OCI-M2 (cell line): ENCODE measurements around the gene ABI1.
"Not testable (repeated sequence)": the region's sequence is repeated elsewhere in the genome, so short reads cannot be mapped to it uniquely, and the experiment has no call there.

Source experiments
- DNase-seq: peaks from one replicate; lab custom pipeline; 2025; ENCODE audit not compliant: unreplicated experiment; lab: John Stamatoyannopoulos, UW

The ABI1 gene

DNA sequence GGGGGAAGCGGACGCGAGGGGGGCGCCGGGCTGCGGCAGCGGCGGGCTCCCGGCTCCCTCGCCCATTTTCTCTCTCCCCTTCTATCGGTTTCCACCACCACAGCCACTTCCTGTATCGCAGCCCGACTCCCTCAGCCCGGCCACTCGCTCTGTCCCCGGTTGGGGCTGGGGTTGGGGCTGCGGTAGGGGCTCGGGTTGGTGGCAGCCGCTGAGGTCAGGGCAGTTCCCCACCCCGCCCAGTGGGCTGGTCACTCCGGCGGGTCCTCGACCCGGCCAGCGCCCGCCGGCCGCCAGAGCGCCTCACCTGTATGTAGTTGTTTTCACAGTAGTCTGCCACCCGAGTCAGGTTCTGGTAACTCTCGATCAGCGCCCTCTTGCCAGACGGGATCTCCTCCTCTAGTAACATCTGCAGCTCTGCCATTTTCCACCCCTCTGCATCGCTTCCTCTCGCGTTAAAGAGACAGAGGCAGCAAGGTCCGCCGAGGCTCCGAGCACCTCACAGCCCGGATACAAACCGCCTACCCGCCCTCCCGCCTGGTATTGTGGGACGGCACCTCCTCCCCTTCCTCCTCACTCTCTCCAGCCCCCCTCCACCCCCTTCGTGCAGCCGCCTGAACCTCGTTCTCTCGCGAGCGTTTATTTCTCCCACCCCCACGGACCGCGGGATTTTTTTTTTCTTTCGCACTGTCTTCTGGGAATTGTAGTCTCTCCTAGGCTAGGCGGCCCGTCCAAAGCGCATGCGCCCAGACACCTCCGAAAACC lies at the start of gene ABI1:
Gene ABI1 (minus strand): TSS at position 516 of the 762 bp plus-strand sequence. CDS start 95 bp downstream, at position 421.
- peak; percentile 93 for DNase-seq

DNA sequence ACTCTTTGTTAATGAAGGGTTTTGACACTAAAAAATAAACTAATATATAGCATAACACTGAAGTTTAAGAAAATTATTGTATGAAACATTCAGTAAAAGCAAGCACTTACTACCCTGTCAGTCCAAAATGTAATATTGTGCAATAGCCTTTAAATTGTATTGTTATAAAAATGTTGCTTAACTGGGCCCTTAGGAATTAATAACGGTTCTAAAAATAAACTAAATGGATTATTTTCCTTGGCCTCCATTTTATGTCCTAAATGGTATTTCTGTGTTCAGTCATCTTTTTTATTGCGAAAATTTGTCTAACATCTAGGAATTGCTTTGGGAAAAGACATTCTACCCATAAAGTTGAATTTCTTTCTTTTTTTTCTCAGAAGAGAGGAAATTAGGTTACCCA lies 49.0 kb upstream of the ABI1 start:
- DNase-seq, result no peak

DNA sequence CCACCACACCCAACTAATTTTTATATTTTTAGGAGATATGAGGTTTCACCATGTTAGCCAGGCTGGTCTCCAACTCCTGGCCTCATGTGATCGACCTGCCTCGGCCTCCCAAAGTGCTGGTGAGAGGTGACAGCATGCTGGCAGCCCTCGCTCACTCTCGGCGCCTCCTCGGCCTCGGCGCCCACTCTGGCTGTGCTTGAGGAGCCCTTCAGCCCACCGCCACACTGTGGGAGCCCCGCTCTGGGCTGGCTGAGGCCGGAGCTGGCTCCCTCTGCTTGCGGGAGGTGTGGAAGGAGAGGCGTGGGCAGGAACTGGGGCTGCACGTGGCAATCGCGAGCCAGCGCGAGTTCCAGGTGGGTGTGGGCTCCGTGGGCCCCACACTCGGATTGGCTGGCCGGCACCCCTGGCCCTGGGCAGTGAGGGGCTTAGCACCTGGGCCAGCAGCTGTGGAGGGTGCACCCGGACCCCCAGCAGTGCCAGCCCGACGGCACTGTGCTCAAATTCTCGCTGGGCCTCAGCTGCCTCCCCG lies 44.6 kb upstream of the ABI1 start:
- DNase-seq, result not testable (repeated sequence)

DNA sequence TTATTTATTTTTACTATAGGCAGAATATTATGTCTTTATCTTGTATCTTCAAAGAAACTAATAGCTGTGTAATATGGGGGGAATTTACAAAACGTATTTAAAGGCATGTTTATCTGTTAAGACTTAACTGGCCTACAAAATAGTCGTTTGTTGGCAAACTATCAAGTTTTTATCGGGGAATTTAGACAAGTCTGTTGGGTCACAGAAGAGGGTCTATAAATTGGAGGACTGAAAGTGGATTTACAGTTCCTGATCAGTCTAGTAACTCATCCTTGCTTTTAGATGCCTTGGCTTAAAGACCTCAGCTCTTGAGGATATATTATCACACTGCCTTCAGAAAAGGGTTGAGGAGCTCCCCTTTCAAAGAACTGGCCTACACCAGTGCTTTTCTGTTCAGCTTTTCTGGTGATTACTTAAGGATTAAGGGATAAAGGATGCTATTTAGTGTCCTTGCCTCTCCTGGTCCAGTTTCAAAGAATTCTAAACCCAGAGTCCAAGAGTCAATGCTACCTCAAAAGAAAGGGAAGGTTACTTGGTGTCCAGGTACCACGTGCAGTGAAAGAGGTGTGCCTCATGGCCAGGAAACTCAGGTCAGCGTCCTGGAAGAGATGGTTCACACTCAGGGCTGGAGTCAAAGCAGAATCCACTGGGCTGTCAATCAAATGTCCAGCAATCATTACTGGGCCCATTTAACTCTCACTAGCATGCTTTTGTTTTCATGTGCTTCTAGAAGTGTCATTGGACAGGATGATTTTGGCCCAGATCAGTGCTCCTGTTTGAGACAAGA lies 42.9 kb upstream of the ABI1 start:
- no peak for DNase-seq

DNA sequence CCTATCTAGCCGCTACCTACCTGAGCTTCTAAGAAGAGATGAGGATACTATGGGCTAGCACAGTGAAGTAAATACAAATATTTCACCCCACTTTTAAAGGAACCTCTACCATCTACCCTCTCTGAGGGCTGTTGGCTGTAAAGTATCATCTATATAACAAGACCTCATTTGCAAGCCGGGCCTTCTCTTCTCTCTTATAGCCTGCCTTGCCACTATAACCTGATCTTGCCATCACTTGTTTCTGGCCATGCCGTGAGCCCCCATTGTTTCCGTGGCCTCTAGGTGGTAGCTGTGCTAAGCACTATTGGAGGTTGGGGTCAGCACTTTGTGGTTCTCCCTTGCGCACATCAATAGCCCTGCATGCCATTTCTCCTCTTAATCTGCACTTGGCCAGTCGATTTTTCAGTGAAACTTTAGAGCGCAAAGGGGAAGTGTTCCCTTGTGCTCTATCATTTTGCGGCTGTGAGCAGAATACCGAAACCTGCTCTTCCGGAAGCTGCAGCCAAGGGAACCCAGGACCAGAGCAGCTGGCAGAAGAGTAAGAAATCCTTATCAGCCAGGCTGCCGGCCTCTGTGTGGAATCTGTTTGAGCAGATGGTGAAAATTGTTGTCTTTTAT lies 31.7 kb upstream of the ABI1 start:
- DNase-seq, result peak; percentile 20

DNA sequence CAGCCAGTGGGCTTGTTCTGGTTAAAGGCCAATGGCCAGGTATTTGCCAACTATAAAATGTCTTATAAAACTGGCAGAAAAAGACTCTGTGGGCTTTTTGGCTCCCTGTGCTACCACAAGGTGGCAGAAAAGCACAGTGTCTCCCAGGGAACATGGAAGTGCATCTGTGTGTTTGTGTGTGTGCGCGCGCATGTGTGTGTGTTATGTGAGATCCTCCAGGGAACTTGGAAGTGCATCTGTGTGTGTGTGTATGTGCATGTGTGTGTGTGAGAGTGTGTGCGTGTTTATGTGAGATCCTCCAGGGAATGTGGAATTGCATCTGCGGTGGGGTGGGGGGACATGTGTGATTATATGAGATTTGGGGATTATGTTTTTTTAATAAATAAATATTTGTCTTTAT lies 30.2 kb upstream of the ABI1 start:
- DNase-seq, result no peak

DNA sequence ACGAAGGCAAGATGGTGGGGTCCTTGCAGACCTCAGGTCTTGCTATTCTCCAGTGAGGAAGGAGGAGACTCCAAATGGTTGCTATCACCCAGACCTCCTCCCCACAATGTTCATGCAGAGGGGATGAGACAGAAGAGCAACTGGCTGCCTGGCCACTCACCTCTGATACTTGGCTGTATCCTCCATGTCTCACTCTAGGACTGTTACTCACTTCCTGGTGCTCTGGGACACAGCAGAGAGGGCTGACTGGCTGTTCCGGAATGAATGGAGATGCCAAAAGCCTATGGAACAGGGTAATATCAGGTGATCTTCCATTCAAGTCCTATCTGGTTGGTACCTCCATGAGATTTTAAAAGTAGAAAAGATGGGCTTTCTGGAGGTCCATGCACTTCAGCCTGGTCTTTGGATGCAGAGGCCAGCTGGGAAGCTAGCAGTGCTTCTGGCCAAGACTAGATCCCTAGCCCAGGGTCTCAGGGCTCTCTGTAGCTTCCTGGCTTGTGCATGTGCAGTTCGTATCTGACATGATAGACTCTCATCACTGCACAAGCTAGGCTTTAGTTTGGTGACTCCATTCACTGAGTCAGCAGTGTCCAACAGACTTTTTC lies 27.0 kb upstream of the ABI1 start:
- DNase-seq, result no peak

DNA sequence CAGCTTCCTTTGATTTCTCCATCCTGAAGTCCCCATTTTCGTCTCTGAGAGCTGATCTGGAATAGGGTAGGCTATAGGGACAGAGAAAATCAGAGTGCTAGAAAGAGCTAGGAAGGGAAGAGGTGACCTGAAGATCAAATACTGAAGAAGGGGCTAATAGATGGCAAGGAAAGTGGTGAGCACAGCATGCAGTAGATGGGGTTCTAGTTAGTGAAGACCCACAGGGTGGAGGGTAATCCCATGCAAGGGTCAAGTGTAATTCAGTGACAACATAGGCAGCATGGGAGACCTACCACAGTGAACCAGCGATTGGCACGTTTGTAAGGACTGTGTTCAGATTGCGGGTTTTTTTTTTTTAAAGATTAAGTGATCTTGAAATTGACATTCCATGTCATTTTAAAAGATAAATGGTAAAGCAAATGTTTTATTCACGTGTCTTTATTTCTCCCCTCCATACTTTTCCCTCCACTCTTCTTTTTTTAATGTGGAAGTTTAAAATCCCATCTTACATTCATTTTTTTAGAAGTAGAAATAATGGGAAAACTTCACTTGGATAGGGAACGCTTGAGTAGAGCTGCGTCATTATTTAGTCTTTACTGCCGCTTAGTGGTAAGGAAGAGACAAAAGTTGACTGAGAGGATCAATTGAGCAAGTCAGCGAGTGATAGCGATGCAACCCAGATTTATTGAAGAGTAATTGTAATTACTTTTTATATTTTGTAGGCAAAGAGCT lies 21.0 kb upstream of the ABI1 start:
- DNase-seq, result no peak

DNA sequence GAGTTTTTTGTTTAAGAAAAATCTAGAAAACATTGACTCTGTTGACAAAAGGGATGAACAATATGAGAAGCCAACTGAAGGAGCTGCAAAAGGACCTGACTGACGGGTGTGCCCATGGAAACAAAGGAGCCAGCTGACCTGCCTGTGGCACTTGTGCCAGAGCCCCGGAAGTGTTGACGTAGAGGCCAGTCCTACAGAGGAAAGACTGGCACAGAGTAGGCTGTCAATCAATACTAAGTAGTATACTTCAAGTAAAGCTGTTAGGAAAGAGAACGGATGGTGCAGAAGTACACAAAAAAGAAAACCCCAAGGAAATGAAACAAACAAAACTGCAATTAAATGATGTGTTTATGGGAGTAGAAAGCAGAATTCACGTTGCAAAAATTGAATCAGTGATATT lies 19.0 kb upstream of the ABI1 start:
- DNase-seq, result no peak

DNA sequence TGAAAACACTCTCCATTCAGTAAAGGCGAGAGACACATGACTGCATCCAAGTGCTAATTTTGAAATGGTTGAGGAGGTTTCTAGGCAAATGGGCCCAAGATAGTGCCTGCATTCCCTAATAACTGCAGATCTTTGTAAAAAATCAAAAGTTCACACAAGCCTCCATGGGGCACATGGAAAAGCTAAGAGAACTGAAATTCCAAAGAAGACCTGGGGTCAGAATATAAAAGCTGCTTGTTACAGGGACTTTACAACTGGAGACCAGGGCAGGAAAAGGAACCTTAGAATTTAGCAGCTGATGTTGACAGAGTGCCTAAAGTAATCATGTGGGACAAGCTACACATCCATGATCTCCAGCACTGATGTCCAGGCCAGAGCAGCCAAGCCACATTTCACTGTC lies 10.0 kb upstream of the ABI1 start:
- DNase-seq, result no peak

DNA sequence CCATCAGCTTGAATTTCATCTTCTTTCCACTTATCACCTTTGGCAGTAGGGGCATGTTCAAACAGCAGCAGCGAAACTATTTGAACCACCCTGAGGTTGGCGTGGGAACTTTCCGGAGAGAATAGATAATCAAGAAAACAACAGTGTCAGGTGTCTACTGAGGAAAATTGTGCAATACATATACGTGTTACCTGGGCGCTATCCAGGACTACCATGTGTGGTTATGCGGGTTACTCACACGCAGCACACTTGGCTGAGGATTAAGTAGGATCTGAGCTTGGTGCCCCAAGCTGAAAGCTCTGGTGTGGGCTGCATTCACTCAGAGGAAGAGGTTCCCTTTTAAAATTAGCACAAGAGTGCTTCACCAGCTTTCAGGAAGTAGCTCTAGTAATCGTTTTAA lies 8.8 kb upstream of the ABI1 start:
- no peak for DNase-seq

DNA sequence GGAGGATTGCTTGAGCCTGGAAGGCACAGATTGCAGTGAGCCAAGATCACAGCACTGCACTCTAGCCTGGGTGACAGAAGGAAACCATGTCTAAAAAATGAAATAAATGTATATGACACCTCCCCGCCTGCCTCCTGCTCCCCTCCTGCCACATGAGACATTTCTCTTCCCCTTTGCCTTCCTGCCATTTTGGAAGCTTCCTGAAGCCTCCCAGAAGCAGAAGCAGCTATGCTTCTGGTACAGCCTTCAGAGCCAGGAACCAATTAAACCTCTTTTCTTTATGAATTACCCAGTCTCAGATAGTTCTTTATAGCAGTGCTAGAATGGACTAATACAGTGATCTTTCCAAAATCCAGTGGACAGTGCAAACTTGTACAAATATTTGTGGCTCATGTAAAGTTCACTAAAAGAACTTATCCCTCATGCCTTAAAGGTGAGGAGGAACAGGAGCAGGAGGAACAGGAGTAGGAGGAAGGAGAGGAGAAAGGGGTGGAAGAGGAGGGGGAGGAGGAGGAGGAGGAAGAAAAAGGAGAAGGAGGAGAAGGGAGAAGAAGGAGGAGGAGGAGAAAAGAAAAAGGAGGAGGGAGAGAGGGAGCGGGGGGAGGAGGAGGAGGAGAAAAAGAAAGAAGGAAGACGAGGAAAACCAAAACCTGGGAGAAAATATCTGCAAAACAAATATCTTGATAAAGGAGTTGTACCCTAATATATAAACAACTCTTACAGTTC lies 2.8 kb upstream of the ABI1 start:
- DNase-seq, result no peak

DNA sequence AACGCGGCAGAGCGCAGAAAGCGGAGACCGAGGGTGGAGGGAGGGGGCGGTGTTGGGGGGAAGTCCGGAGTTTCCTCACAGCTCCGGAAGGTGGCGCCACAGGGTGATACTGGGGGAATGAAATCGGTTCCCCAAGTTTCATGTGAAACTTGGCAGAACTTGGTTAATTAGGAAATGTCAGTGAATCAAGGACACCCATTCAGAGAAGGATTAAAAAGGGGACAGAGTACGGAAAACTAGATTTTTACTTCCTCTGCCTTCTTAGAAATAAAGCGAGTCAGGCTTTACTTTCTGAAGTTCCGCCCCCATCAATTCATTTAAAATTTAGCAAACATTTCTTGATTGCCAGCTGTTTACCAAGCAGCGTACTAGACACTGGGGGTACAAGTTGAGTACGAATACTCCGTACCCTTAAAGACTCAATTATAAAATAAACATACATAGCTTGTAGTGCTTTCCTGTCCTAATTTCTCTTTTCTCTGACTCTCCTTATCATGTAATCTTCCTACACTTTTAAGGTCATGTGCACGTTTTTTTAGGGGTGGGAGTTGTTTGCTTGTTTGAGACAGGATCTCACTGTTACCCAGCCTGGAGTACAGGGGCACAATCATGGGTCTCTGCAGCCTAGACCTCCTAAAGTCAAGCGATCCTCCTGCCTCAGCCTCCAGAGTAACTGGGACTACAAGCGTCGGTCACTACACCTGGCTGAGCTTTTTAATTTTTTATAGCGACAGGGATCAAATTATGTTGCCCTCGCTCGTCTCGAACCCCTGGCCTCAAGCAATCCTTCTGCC lies 644 bp upstream of the ABI1 start:
- DNase-seq, result peak; percentile 93

DNA sequence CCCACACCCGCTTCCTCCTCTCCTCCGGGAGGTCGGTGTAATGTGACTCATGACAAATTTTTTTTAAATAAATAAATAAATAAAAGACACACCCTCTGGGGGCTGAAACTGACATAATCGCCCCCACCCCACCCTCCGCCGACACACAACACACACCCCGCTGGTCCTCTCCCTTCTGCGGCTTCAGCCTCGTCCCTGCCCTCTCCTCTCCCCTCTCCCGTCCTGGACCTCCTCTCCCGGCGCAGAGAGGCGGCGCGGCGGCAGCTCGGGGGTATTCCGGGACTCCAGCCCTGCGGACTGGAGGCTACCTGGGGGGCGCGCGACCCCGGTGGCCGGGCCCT lies 686 bp downstream of the ABI1 start:
- no peak for DNase-seq

DNA sequence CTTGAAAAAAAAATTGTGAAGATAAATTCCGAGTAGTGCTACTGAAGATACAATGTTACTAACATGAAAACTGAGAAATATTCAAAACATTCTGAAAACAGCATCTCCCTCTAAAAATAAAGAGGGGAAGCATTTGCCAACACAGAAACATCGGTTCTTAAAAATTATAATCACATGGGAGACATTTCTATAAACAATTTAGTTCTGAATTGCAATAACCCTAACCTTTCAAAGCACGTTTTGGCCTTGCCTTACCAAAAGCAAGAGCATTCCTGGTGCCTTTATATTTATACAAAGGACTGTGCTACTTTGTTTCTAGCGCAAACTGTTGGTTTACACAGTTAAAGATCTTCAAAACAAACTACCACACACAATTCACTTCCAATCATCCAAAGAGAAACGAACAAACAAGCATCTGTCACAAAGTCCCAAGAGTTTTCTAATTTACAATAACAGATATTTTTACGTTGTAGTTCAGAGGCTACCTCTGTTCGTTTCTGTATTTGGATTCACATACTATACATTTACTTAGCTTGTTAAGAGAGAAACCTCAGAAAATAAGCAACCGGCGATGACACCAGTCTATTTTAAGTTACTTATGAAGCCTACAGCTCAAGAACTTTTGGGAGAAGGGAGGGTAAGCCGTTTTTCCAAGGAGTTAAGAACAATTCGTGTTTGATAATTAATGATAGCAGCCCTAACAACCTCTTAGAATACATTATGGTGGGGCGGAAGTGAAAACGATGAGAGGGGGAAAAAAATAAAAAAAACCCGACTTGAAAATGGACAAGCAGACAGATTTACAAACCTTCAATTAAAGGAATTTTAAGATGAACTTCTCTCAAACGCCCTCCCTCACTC lies 1.3 kb downstream of the ABI1 start:
- DNase-seq, result no peak

DNA sequence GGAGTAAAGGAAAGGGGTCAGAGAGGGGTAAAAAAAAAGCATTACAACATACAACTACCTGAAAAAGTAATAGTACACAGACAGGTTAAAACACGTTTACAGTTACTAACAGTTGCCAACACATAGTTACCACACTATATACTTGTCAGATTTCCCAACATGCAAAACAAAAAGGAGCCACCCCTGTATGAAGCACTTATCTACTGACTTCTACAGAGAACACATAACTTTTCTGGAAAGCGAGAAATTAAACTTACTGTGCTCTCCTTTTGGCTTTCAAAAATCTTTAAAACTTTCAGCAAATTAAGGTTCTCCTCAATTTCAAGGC lies 2.1 kb downstream of the ABI1 start:
- no peak for DNase-seq

DNA sequence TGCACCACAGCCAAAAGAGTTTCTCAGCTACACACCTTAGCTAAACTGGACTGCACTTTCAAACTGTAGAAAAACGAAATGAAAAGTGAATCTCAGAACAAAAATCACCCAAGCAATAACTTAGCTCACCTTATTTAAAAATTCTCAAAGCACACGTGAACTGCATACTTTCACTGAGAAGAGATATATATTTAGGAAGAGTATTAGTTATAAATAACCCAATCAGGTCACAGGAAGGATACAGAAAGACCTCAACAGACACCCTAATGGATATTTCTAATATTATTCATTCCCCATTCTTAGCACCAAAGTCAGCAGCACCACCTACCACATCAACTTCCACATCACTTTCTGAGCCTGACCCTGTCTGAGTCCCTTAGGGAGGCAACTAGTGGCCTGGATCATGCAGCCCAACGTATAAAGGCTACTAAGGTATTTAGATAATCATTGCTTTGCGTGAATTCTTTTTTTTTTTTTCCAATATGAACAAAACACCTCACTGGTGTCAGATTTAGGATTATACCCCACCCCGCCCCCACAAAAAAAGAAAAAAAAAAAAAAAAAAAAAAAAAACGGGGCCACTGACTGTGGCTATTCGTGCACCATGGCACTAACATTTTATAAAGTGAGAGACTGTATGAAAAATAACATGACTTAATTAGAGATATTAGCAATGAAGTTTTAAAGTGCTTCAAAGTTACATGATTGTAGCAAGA lies 2.6 kb downstream of the ABI1 start:
- DNase-seq, result no peak

DNA sequence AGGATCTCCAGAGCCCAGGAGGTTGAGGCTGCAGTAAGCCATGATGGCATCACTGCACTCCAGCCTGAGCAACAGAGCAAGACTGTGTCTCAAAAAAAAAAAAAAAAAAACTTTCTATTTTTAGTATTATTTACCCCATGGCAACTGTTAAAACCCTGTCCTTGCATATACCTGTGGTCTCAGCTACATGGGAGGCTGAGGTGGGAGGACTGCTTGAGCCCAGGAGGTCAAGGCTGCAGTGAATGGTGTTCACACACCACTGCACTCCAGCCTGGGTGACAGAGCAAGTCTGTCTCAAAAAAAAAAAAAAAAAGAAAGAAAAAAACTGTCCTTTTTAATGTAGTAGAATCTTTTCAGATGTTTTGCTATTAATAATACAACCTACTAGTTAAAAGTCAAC lies 3.2 kb downstream of the ABI1 start:
- DNase-seq, result not testable (repeated sequence)
